Heart left ventricle (tissue), 13 donors: Measurements from ENCODE around the gene E2F1.

ENCODE experiments used
- POLR2A ChIP-seq, 2 donors: fragments of 450-650 bp; IDR thresholded peaks; one replicate each; pipeline ENCODE4 v1.6.1; 2017; ENCODE audit warnings: antibody characterized with exemption in 2 of 2, mild to moderate bottlenecking in 2 of 2, moderate library complexity in 2 of 2
- TF ChIP-seq, protein P1 (sequence below), 12 donors: fragments of 200-600 bp; sonication (generic) in 4 of 12; IDR thresholded peaks; one replicate each; pipeline versions ENCODE4 v1.5.0 to v1.8.0; 2018 to 2022; ENCODE audit warnings: antibody characterized with exemption in 12 of 12, mild to moderate bottlenecking in 5 of 12
- donor health status: ischemic (EF 13 %, LVEDD 7.1; RV severe dilation, severe dysfunction).
- donor health status: DM: no; HTN: yes; CAD: no.
- donor health status: DM: no; HTN: no; CAD: no.
- donor health status: ischemic (EF 25% LVEDD 6.9; RV normal size, moderate dysfunction).
- donor health status: ischemic (EF 25% LVEDD 5.7; RV mildly dilated, moderate dysfunction).
- donor health status: ischemic (EF 35%, LVEDD 5.7; RV mildly dilated, moderate dysfunction).
- donor health status: nonischemic (EF 11% LVEDD 7.7; RV severe dilation, severe dysfunction).
- donor health status: DM: yes; HTN: yes; CAD: no.
- donor health status: PGD.
- donor health status: ischemic (EF 29% LVEDD 5.4; RV normal size, mild dysfunction).
- donor health status: nonischemic (EF 23%, LVEDD 6.1; RV moderate dilation, normal function).

- TF ChIP-seq, protein P1, sequence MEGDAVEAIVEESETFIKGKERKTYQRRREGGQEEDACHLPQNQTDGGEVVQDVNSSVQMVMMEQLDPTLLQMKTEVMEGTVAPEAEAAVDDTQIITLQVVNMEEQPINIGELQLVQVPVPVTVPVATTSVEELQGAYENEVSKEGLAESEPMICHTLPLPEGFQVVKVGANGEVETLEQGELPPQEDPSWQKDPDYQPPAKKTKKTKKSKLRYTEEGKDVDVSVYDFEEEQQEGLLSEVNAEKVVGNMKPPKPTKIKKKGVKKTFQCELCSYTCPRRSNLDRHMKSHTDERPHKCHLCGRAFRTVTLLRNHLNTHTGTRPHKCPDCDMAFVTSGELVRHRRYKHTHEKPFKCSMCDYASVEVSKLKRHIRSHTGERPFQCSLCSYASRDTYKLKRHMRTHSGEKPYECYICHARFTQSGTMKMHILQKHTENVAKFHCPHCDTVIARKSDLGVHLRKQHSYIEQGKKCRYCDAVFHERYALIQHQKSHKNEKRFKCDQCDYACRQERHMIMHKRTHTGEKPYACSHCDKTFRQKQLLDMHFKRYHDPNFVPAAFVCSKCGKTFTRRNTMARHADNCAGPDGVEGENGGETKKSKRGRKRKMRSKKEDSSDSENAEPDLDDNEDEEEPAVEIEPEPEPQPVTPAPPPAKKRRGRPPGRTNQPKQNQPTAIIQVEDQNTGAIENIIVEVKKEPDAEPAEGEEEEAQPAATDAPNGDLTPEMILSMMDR (IDR thresholded peaks at IDR 0.05): no peak
- TF ChIP-seq POLR2A (IDR thresholded peaks at IDR 0.05): no peak
These were observed 49.4 kb downstream of the E2F1 start for GRCh38 chr20:33636776-33637175.
